Gastroesophageal sphincter (tissue), 4 donors: ENCODE measurements around the gene ZIC2. TPM values are rescaled to one million over a fixed set of nuclear protein-coding genes. Genes with fewer than 3 reads are reported as not detected.

Experiments used
- ATAC-seq: fragments of 150-250 bp; one replicate; pipeline ENCODE4 v1.9.1; 2016; ENCODE audit warnings: mild to moderate bottlenecking, moderate library complexity
- H3K27ac ChIP-seq, 4 donors: fragments of 200-600 bp; sonication (generic) in 3 of 4; 1 replicate in 3 of 4; 2 replicates in 1 of 4; pipeline ENCODE4 v1.5.1; 2016 to 2019
- H3K27me3 ChIP-seq: fragments of 200-600 bp; sonication (generic); one replicate; pipeline ENCODE4 v1.5.1; 2019
- H3K36me3 ChIP-seq, 2 donors: fragments of 200-600 bp; sonication (generic); one replicate each; pipeline ENCODE4 v1.5.1; 2019; ENCODE audit warnings: control low read depth in 1 of 2
- H3K4me1 ChIP-seq, 3 donors: fragments of 200-600 bp; sonication (generic); 1 replicate in 2 of 3; 2 replicates in 1 of 3; pipeline ENCODE4 v1.5.1; 2016 to 2019; ENCODE audit warnings: control low read depth in 2 of 3
- H3K4me3 ChIP-seq, 2 donors: fragments of 200-600 bp; sonication (generic); one replicate each; pipeline ENCODE4 v1.5.1; 2019; ENCODE audit warnings: mild to moderate bottlenecking in 1 of 2, moderate library complexity in 1 of 2
- H3K9me3 ChIP-seq, 3 donors: fragments of 200-600 bp; sonication (generic); one replicate each; pipeline ENCODE4 v1.5.1; 2017 to 2019; ENCODE audit warnings: control low read depth in 2 of 3
- EP300 ChIP-seq: sonication (generic); formaldehyde crosslinking; IDR thresholded peaks from one replicate; pipeline ENCODE4 v1.6.1; 2017; ENCODE audit warnings: antibody characterized with exemption, mild to moderate bottlenecking
- POLR2A ChIP-seq, 2 donors: fragments of 450-650 bp; IDR thresholded peaks; one replicate each; pipeline ENCODE4 v1.6.1; 2017; ENCODE audit warnings: antibody characterized with exemption in 2 of 2, mild to moderate bottlenecking in 2 of 2, moderate library complexity in 1 of 2
- POLR2AphosphoS5 ChIP-seq: sonication (generic); formaldehyde crosslinking; IDR thresholded peaks from one replicate; pipeline ENCODE4 v1.6.1; 2017; ENCODE audit warnings: antibody characterized with exemption
- WGBS, 2 donors: methylation state at CpG; one replicate each; pipeline ENCODE4 v1.1.5; 2018; ENCODE audit warnings: low coverage in 1 of 2; 5-methylcytosine and 5-hydroxymethylcytosine counted together
- total RNA-seq, 4 donors: library from RNA; depleted of rRNA; stranded (reverse); fragments of >200 nt; gene quantifications; one replicate each; pipeline ENCODE4 v1.1.0, GENCODE V29; 2016
- TF ChIP-seq, protein P1 (sequence below), 4 experiments: fragments of 200-600 bp in 2 of 4; fragments of 450-650 bp in 2 of 4; sonication (generic) in 1 of 4; IDR thresholded peaks; one replicate each; pipeline ENCODE4 v1.5.1; 2017 to 2019; ENCODE audit warnings: antibody characterized with exemption in 4 of 4, mild to moderate bottlenecking in 2 of 4, moderate library complexity in 2 of 4

The ZIC2 gene
- total RNA-seq, 4 donors from 2014 or later: not detected

- no peak for ATAC-seq
- no peaks in the 10 kb centered on the region for H3K9me3 ChIP-seq
- TF ChIP-seq EP300 (no peak), POLR2A (IDR thresholded peaks at IDR 0.05) (no peak), POLR2AphosphoS5 (no peak)
- TF ChIP-seq, protein P1, sequence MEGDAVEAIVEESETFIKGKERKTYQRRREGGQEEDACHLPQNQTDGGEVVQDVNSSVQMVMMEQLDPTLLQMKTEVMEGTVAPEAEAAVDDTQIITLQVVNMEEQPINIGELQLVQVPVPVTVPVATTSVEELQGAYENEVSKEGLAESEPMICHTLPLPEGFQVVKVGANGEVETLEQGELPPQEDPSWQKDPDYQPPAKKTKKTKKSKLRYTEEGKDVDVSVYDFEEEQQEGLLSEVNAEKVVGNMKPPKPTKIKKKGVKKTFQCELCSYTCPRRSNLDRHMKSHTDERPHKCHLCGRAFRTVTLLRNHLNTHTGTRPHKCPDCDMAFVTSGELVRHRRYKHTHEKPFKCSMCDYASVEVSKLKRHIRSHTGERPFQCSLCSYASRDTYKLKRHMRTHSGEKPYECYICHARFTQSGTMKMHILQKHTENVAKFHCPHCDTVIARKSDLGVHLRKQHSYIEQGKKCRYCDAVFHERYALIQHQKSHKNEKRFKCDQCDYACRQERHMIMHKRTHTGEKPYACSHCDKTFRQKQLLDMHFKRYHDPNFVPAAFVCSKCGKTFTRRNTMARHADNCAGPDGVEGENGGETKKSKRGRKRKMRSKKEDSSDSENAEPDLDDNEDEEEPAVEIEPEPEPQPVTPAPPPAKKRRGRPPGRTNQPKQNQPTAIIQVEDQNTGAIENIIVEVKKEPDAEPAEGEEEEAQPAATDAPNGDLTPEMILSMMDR (IDR thresholded peaks at IDR 0.05): no peak
- H3K36me3 ChIP-seq: no peaks in the 10 kb centered on the region
- H3K4me3 ChIP-seq: peak overlapping the region in 1 of 2 donors; percentile 54
- WGBS, 2 donors: 14 to 15% methylated on average over 11 to 17 of the region's 48 CpGs
- peaks cover 0 to 64% (median 39%) of the 10 kb centered on the region in 3 donors for H3K4me1 ChIP-seq
- peaks cover 100% of the 10 kb centered on the region for H3K27me3 ChIP-seq
- H3K27ac ChIP-seq: no peak overlapping the region
Observed at GRCh38 chr13:99982731-99983498, 1.3 kb downstream of the ZIC2 start.

- 12 to 16% methylated on average over 16 to 22 of the region's 42 CpGs for WGBS, 2 donors
- Histone ChIP-seq H3K36me3 (no peaks in the 10 kb centered on the region), H3K27me3 (peaks cover 100% of the 10 kb centered on the region), H3K4me3 (no peak overlapping the region), H3K27ac (no peak overlapping the region), H3K4me1 (peaks cover 0 to 63% (median 39%) of the 10 kb centered on the region in 3 donors), H3K9me3 (no peaks in the 10 kb centered on the region)
- no peak for ATAC-seq
- TF ChIP-seq, protein P1 (IDR thresholded peaks at IDR 0.05): no peak
- TF ChIP-seq POLR2AphosphoS5: no peak
- no peak for TF ChIP-seq EP300
- TF ChIP-seq POLR2A (IDR thresholded peaks at IDR 0.05): no peak
Observed at GRCh38 chr13:99983499-99984401, 2.2 kb downstream of the ZIC2 start.

GRCh38 chr13:99984461-99985240, 3.1 kb downstream of the ZIC2 start:
- no peak for ATAC-seq
- H3K27me3 ChIP-seq: peaks cover 100% of the 10 kb centered on the region
- no peaks in the 10 kb centered on the region for H3K36me3 ChIP-seq
- H3K27ac ChIP-seq: no peak overlapping the region
- TF ChIP-seq, protein P1 (IDR thresholded peaks at IDR 0.05): no peak
- TF ChIP-seq POLR2A (IDR thresholded peaks at IDR 0.05) (no peak), POLR2AphosphoS5 (no peak), EP300 (no peak)
- H3K4me3 ChIP-seq: no peak overlapping the region
- peaks cover 0 to 63% (median 36%) of the 10 kb centered on the region in 3 donors for H3K4me1 ChIP-seq
- WGBS, 2 donors: 0 to 12% methylated on average over 1 to 19 of the region's 44 CpGs
- H3K9me3 ChIP-seq: no peaks in the 10 kb centered on the region

DNA sequence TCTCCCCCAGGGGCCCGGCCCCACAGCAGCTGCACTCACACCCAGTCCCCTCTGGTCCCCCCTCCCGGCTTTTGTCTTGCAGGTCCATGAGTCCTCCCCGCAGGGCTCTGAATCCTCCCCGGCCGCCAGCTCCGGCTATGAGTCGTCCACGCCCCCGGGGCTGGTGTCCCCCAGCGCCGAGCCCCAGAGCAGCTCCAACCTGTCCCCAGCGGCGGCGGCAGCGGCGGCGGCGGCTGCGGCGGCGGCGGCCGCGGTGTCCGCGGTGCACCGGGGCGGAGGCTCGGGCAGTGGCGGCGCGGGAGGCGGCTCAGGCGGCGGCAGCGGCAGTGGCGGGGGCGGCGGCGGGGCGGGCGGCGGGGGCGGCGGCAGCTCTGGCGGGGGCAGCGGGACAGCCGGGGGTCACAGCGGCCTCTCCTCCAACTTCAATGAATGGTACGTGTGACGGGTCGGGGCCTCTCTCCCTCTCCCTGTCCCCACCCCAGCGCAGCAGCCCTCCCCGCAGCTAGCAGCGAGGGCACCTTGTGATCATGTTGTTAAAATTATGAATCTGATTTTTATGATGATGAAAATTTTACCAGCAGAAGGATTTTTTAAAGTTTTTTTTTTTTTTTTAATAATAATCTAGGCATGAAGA, 3.8 kb downstream of the ZIC2 start:
- no peak for ATAC-seq
- TF ChIP-seq POLR2AphosphoS5 (no peak), EP300 (no peak), POLR2A (IDR thresholded peaks at IDR 0.05) (no peak)
- TF ChIP-seq, protein P1 (IDR thresholded peaks at IDR 0.05): no peak
- Histone ChIP-seq H3K4me3 (no peak overlapping the region), H3K36me3 (no peaks in the 10 kb centered on the region), H3K27ac (no peak overlapping the region), H3K27me3 (peaks cover 100% of the 10 kb centered on the region), H3K9me3 (no peaks in the 10 kb centered on the region), H3K4me1 (peaks cover 0 to 63% (median 29%) of the 10 kb centered on the region in 3 donors)
- WGBS, 2 donors: 0% methylated on average over 1 of the region's 55 CpGs; no CpG with 5 or more reads in 1 of the 2 donors
